HCT116 (cell line): ENCODE results near the gene MESP2. TPM values are rescaled to one million over a fixed set of nuclear protein-coding genes. Genes with fewer than 3 reads are reported as not detected.

Experiments
- ATAC-seq: fragments of 200-7000 bp; cut with Tn5 transposase; 2 replicates; pipeline ENCODE4 v1.9.1; 2020; ENCODE audit warnings: mild to moderate bottlenecking, moderate library complexity
- BruUV-seq: library from RNA; stranded (reverse); fragments of 400-500 nt; replicated peaks from 2 replicates; lab custom pipeline; 2021; lab: Mats Ljungman, UMichigan
- CTCF ChIA-PET: fragments of 300-600 bp; sonication (Branson Sonifier 250); formaldehyde crosslinking; loops from one replicate; lab custom pipeline; 2021; ENCODE audit warnings: antibody characterized with exemption; lab: Charles Lee
- POLR2A ChIA-PET: fragments of 300-600, 350-600 bp; sonication (Branson Sonifier 250); formaldehyde crosslinking; loops from one replicate; lab custom pipeline; 2021; ENCODE audit warnings: antibody characterized with exemption; lab: Charles Lee
- RAD21 ChIA-PET, 2 experiments: fragments of 300-600 bp; sonication (Branson Sonifier 250); formaldehyde crosslinking; loops; one replicate each; lab custom pipeline; 2023; ENCODE audit warnings: low total read pairs in 2 of 2; ENCODE audit not compliant: uncharacterized antibody in 2 of 2, unreplicated experiment in 2 of 2, low non-redundant PET in 1 of 2; lab: Charles Lee
- DNase-seq: peaks from one replicate; pipeline ENCODE4 v3.0.0-alpha.2; 2010; ENCODE audit warnings: low read depth, low spot score
- H2AFZ ChIP-seq: fragments of 200-600 bp; shearing (Covaris generic), sonication (generic); 2 replicates; pipeline ENCODE4 v1.6.1; 2017; ENCODE audit warnings: low read depth, mixed run types, mixed read lengths, antibody characterized with exemption, low read length; ENCODE audit not compliant: poor library complexity, severe bottlenecking
- H3K27ac ChIP-seq: 2 replicates; pipeline ENCODE4 v1.5.1; 2012; ENCODE audit warnings: low read depth, low read length
- H3K27me3 ChIP-seq: fragments of 200-600 bp; sonication (generic); 2 replicates; pipeline ENCODE4 v1.6.1; 2016; ENCODE audit warnings: mixed run types, low read length, mixed read lengths; ENCODE audit not compliant: insufficient read depth
- H3K36me3 ChIP-seq, 2 experiments: fragments of 200-500 bp in 1 of 2; fragments of 200-600 bp in 1 of 2; sonication (Bioruptor generic) in 1 of 2; sonication (generic) in 1 of 2; 2 replicates each; pipeline versions ENCODE4 v1.5.1 to v1.6.1; 2014 to 2016; ENCODE audit warnings: low read length in 2 of 2, inconsistent platforms in 1 of 2, mixed read lengths in 1 of 2, mixed run types in 1 of 2; ENCODE audit not compliant: insufficient read depth in 2 of 2, control insufficient read depth in 1 of 2
- H3K4me1 ChIP-seq, 2 experiments: fragments of 200-600 bp in 1 of 2; sonication (generic) in 1 of 2; 2 replicates each; pipeline versions ENCODE4 v1.5.1 to v1.6.1; 2012 to 2017; ENCODE audit warnings: low read length in 2 of 2, inconsistent platforms in 1 of 2, mild to moderate bottlenecking in 1 of 2, mixed read lengths in 1 of 2, mixed run types in 1 of 2, moderate library complexity in 1 of 2; ENCODE audit not compliant: insufficient read depth in 2 of 2, control insufficient read depth in 1 of 2
- H3K4me2 ChIP-seq: fragments of 200-600 bp; sonication (generic); 2 replicates; pipeline ENCODE4 v1.6.1; 2017; ENCODE audit warnings: mixed run types, low read length, mixed read lengths
- H3K4me3 ChIP-seq, 2 experiments: fragments of 200-600 bp in 1 of 2; sonication (generic) in 1 of 2; replicated peaks in 1 of 2; 2 replicates each; pipeline ENCODE4 v1.5.1; 2011 to 2016; ENCODE audit warnings: low read length in 2 of 2, control low read depth in 1 of 2, low read depth in 1 of 2, mild to moderate bottlenecking in 1 of 2, mixed read lengths in 1 of 2, mixed run types in 1 of 2
- H3K79me2 ChIP-seq: fragments of 200-600 bp; sonication (generic); 2 replicates; pipeline ENCODE4 v1.6.1; 2017; ENCODE audit warnings: mild to moderate bottlenecking, mixed run types, low read length, moderate library complexity, mixed read lengths; ENCODE audit not compliant: insufficient read depth
- H3K9ac ChIP-seq: fragments of 200-600 bp; sonication (generic); 2 replicates; pipeline ENCODE4 v1.6.1; 2016; ENCODE audit warnings: low read length, mixed read lengths
- H3K9me2 ChIP-seq: fragments of 200-600 bp; sonication (generic), shearing (Covaris generic); 2 replicates; pipeline ENCODE4 v1.6.1; 2017; ENCODE audit warnings: mixed run types, mild to moderate bottlenecking, moderate library complexity; ENCODE audit not compliant: insufficient read depth
- H3K9me3 ChIP-seq, 2 experiments: fragments of 200-500 bp in 1 of 2; fragments of 200-600 bp in 1 of 2; sonication (Bioruptor generic) in 1 of 2; sonication (generic) in 1 of 2; 2 replicates each; pipeline ENCODE4 v1.6.1; 2014 to 2017; ENCODE audit warnings: low read length in 2 of 2, mixed read lengths in 2 of 2, inconsistent platforms in 1 of 2, low read depth in 1 of 2, mild to moderate bottlenecking in 1 of 2, mixed run types in 1 of 2, moderate library complexity in 1 of 2; ENCODE audit not compliant: control insufficient read depth in 1 of 2, insufficient read depth in 1 of 2
- H4K20me1 ChIP-seq: fragments of 200-600 bp; sonication (generic), shearing (Covaris generic); 2 replicates; pipeline ENCODE4 v1.6.1; 2017; ENCODE audit warnings: mixed run types, mild to moderate bottlenecking, moderate library complexity; ENCODE audit not compliant: insufficient read depth
- CEBPB ChIP-seq: IDR thresholded peaks from 2 replicates; pipeline ENCODE4 v1.6.1; 2012; ENCODE audit warnings: low read depth
- CTCF ChIP-seq, 3 experiments: fragments of 200-600 bp in 1 of 3; sonication (generic) in 1 of 3; IDR thresholded peaks in 2 of 3; conservative IDR thresholded peaks in 1 of 3; 2 replicates each; pipeline ENCODE4 v1.5.1; 2012 to 2017; ENCODE audit warnings: low read depth in 2 of 3, low read length in 2 of 3, antibody characterized with exemption in 1 of 3, borderline replicate concordance in 1 of 3, control low read depth in 1 of 3, mild to moderate bottlenecking in 1 of 3, mixed read lengths in 1 of 3, mixed run types in 1 of 3, moderate library complexity in 1 of 3; ENCODE audit not compliant: insufficient read depth in 1 of 3
- FOSL1 ChIP-seq: IDR thresholded peaks from 2 replicates; pipeline ENCODE4 v1.6.1; 2012; ENCODE audit warnings: low read depth
- MAX ChIP-seq: IDR thresholded peaks from 2 replicates; pipeline ENCODE4 v1.6.1; 2012
- POLR2A ChIP-seq: IDR thresholded peaks from 2 replicates; pipeline ENCODE4 v1.7.0; 2011; ENCODE audit warnings: borderline replicate concordance; ENCODE audit not compliant: insufficient read depth, insufficient read length; ENCODE audit errors: extremely low read depth
- POLR2AphosphoS5 ChIP-seq: IDR thresholded peaks from 2 replicates; pipeline ENCODE4 v1.6.1; 2011; ENCODE audit warnings: mild to moderate bottlenecking, low read depth, low read length, moderate library complexity
- SP1 ChIP-seq: IDR thresholded peaks from 2 replicates; pipeline ENCODE4 v1.6.1; 2012; ENCODE audit warnings: low read depth
- TCF7L2 ChIP-seq: IDR thresholded peaks from 2 replicates; pipeline ENCODE4 v1.7.0; 2011; ENCODE audit warnings: borderline replicate concordance, inconsistent platforms; ENCODE audit not compliant: insufficient read depth, insufficient read length; ENCODE audit errors: extremely low read depth
- intact Hi-C: fragments of 100-400 bp; cut with micrococcal nuclease; formaldehyde crosslinking; loops from 2 replicates; pipeline ENCODE4 v1.10.0; 2022
- total RNA-seq: library from RNA; stranded (reverse); gene quantifications from one replicate; pipeline ENCODE4 v1.2.1, GENCODE V29; 2021; ENCODE audit not compliant: unreplicated experiment

Gene MESP2
- total RNA-seq, 1 experiment from 2014 or later, result 0.20 TPM

- no peaks in the 10 kb centered on the region for H3K36me3 ChIP-seq
- TF ChIP-seq CEBPB (no peak), POLR2A (no peak), SP1 (no peak), POLR2AphosphoS5 (no peak), MAX (no peak), TCF7L2 (no peak), CTCF (IDR thresholded peaks at IDR 0.05 in 2 of 3, conservative IDR thresholded peaks at IDR 0.05 in 1 of 3; ENCODE audit: borderline replicate concordance in 1 of 3, insufficient read depth in 1 of 3, low read depth in 2 of 3, low read length in 2 of 3) (no peak), FOSL1 (no peak)
- TF ChIP-seq, all 23 proteins: peak for 0
- Histone ChIP-seq H3K27me3 (no peaks in the 10 kb centered on the region), H3K9ac (no peak overlapping the region), H2AFZ (no peak overlapping the region), H3K4me2 (no peak overlapping the region), H3K9me3 (no peaks in the 10 kb centered on the region), H3K27ac (no peak overlapping the region), H4K20me1 (no peaks in the 10 kb centered on the region), H3K4me3 (no peak overlapping the region), H3K79me2 (no peaks in the 10 kb centered on the region), H3K9me2 (no peaks in the 10 kb centered on the region), H3K4me1 (no peaks in the 10 kb centered on the region)
- intact Hi-C loops, result no loop called here
- ChIA-PET CTCF (interaction anchor here (1.0 to 1.8 kb wide), 2 partner anchors 8 to 29 kb away, joined by 3 to 10 read pairs; no protein-coding TSS in a partner anchor), POLR2A (no interaction called here), RAD21 (no interaction called here)
- BruUV-seq, result no TSS peak
- DNase-seq (no peak), ATAC-seq (no peak)
Measured at GRCh38 chr15:89732451-89733172, 43.5 kb upstream of the MESP2 start.
